ENCODE data around the gene EXOSC7.
A peak's percentile ranks its signal among the peaks of the same experiment; 100 is the strongest.

Gene EXOSC7

DNA sequence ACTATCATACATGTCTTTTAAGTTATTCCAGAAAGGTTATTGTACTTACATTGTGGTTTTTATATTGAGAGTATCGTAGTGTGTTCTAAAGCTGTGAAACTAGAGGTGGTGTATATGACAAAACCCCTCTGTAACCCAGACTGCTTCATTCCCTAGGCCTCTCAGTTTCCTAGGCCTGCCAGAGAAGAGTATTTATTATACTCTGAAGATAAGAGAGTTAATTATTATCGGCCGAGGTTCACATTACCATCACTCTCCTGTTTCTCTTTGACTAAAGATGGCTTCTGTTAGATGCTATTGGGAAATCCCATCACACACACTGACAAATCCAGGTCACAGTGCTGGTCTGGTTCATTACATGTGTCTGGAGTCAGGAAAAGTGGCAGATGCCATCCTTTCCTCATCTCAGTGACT lies 20.5 kb downstream of the EXOSC7 start:
- in situ Hi-C loops (cut with HindIII; ENCODE audit: low sequenced_read_pairs) = no loop called here

DNA sequence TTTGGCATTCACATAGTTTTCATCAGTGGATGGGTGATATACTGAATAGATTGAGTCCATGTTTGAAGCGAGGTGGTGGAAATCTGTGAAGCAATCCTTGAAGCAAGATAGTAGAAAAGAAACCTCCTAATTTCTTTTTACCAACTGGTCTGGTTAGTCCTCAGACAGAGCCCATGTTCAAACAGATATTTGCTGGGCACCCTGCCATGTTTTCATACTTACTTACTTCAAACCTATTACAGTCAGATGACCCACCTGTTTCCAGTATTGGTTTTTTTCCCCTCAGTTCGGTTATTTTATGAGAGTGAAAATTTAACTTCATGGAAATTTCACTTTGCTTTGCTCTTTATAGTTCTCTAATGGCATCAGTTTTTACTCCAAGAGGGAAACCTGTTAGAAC lies 23.7 kb downstream of the EXOSC7 start:
- TF ChIP-seq, protein P1, sequence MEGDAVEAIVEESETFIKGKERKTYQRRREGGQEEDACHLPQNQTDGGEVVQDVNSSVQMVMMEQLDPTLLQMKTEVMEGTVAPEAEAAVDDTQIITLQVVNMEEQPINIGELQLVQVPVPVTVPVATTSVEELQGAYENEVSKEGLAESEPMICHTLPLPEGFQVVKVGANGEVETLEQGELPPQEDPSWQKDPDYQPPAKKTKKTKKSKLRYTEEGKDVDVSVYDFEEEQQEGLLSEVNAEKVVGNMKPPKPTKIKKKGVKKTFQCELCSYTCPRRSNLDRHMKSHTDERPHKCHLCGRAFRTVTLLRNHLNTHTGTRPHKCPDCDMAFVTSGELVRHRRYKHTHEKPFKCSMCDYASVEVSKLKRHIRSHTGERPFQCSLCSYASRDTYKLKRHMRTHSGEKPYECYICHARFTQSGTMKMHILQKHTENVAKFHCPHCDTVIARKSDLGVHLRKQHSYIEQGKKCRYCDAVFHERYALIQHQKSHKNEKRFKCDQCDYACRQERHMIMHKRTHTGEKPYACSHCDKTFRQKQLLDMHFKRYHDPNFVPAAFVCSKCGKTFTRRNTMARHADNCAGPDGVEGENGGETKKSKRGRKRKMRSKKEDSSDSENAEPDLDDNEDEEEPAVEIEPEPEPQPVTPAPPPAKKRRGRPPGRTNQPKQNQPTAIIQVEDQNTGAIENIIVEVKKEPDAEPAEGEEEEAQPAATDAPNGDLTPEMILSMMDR (IDR thresholded peaks at IDR 0.05; ENCODE audit: low read depth, low read length) = no peak
- H3K4me3 ChIP-seq (ENCODE audit: low read depth, low read length) = no peak overlapping the region
- in situ Hi-C loops (cut with HindIII; ENCODE audit: low sequenced_read_pairs) = no loop called here
- DNase-seq (ENCODE audit: low read depth, low spot score) = no peak

More for the DNA sequence above, 20.5 kb downstream of the EXOSC7 start:
- no peak overlapping the region for H3K4me3 ChIP-seq (ENCODE audit: low read depth, low read length)
- DNase-seq (ENCODE audit: low read depth, low spot score) = no peak
- TF ChIP-seq, protein P1 (IDR thresholded peaks at IDR 0.05; ENCODE audit: low read depth, low read length) = no peak

DNA sequence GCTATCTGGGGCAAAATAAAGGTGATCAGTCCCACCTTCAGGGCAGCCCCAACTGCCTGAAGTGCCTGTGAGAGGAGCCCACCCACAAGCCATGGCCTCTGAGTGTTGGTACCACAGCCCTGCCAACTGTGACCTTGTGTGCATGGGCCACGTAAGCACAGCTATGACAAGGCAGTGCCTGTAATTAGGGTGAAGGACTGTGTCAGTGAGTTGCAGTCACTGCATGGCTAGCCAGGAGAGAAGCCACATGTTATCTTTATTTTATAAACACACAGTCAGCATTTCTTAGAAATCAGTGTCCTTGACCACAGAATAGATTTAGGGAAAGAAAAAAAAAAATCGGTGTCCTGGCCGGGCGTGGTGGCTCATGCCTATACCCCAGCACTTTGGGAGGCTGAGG lies 24.8 kb downstream of the EXOSC7 start:
- TF ChIP-seq, protein P1 (IDR thresholded peaks at IDR 0.05; ENCODE audit: low read depth, low read length) = no peak
- in situ Hi-C loops (cut with HindIII; ENCODE audit: low sequenced_read_pairs) = no loop called here
- no peak overlapping the region for H3K4me3 ChIP-seq (ENCODE audit: low read depth, low read length)
- DNase-seq (ENCODE audit: low read depth, low spot score) = no peak

DNA sequence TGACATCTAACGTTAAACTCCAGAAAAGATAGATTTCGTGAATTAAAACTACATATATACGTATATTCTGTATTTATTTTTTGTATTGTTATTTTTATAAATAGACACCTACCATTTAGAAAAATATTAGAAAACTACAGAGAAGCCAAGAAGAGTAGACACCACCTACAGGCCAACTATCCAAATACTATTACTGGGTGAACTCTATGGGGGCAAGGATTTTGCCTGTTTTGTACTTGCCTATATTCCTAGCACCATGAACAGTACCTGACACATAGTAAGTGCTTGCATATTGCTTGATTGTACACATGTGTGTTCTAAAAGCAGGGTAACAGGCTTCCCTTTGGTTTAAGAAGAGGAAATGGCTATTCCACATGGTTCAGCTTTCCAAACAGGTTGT lies 25.7 kb downstream of the EXOSC7 start:
- in situ Hi-C loops (cut with HindIII; ENCODE audit: low sequenced_read_pairs) = no loop called here
- no peak for DNase-seq (ENCODE audit: low read depth, low spot score)
- H3K4me3 ChIP-seq (ENCODE audit: low read depth, low read length) = no peak overlapping the region
- TF ChIP-seq, protein P1 (IDR thresholded peaks at IDR 0.05; ENCODE audit: low read depth, low read length) = peak; percentile 32

DNA sequence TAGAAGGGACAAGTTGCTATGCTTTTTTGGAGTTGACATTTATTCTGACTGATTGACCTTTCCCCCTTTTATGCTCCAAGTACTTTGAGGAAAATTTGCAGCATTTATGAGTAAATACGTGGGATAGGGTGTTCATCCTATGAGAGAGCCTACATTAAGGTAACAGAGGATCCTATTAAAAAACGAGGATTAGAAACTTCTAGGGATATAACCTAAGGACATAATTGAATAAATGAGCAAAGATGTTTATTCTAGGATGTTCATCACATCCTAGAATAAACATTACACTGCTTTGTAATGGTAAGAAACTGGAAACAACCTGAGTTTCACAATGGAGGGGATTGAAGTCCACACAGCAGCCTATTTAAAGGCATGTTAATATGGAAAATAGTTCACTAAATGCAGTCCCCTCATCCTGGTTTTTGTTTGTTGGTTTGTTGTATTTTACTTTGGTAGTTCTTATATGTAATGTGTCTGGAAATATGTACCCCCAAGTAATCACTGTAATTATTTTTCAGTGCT lies 26.2 kb downstream of the EXOSC7 start:
- TF ChIP-seq, protein P1 (IDR thresholded peaks at IDR 0.05; ENCODE audit: low read depth, low read length) = no peak
- no peak for DNase-seq (ENCODE audit: low read depth, low spot score)
- in situ Hi-C loops (cut with HindIII; ENCODE audit: low sequenced_read_pairs) = no loop called here
- H3K4me3 ChIP-seq (ENCODE audit: low read depth, low read length) = no peak overlapping the region

DNA sequence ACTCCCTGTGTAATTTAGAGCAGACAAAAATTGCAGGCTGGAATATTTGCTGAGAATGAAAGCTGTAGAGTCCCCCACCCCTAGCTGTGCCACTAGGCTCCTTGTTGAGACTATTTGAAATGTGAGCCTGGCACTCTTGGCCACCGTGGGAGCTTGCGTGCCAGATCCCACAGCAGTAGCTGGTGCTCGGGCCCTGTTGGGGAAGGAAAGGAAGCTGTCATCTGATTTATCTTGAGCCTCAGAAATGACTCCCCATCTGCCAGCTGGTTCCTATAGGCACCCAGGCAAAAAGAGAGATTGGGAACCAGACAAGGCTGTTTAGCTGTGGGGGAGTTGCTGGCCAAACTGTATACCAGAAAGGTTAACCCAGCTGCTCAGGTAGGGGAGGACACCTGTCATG lies 26.7 kb downstream of the EXOSC7 start:
- no peak for DNase-seq (ENCODE audit: low read depth, low spot score)
- H3K4me3 ChIP-seq (ENCODE audit: low read depth, low read length) = no peak overlapping the region
- TF ChIP-seq, protein P1 (IDR thresholded peaks at IDR 0.05; ENCODE audit: low read depth, low read length) = no peak
- in situ Hi-C loops (cut with HindIII; ENCODE audit: low sequenced_read_pairs) = no loop called here

DNA sequence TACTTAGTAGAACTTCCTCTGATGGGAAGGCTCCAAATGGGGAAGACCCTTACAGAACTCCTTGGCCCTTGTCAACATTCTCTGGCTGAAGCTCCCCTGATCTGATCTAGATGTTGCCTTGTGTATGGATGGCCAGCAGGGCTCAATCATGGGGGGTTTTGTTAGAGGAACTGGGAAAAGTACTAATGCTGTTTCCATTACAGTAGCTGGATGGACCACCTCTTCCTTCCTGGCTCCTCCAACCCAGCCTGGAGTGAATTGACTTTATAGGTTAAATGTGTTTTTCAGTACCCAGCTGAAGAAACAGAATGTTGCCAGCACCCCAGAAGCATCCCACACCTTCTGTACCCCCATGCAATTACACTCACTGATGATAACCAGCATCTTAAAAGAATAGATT lies 27.4 kb downstream of the EXOSC7 start:
- in situ Hi-C loops (cut with HindIII; ENCODE audit: low sequenced_read_pairs) = no loop called here
- no peak overlapping the region for H3K4me3 ChIP-seq (ENCODE audit: low read depth, low read length)
- no peak for DNase-seq (ENCODE audit: low read depth, low spot score)
- TF ChIP-seq, protein P1 (IDR thresholded peaks at IDR 0.05; ENCODE audit: low read depth, low read length) = no peak
